Pancreas (tissue), 10 donors: ENCODE data around the gene PDE4B. TPM values are rescaled to one million over a fixed set of nuclear protein-coding genes. Genes with fewer than 3 reads are reported as not detected.

Experiments used
- ATAC-seq, 4 donors: fragments of 200-7000 bp; cut with Tn5 transposase; one replicate each; pipeline versions ENCODE4 v1.8.0 to v1.9.1; 2020; ENCODE audit warnings: mild to moderate bottlenecking in 4 of 4, moderate library complexity in 4 of 4
- DNase-seq, 6 donors: peaks; one replicate each; pipeline ENCODE4 v3.0.0-alpha.2; 2020
- FAIRE-seq: peaks from 2 replicates; lab custom pipeline; 2012; peaks lifted over from hg19 to GRCh38; lab: Jason Lieb, UNC
- H3K27ac ChIP-seq, 4 donors: fragments of 200-600 bp; sonication (generic); 1 replicate in 3 of 4; 2 replicates in 1 of 4; pipeline versions ENCODE4 v1.5.0 to v1.8.0; 2020
- H3K27me3 ChIP-seq, 4 donors: fragments of 200-600 bp; one replicate each; pipeline ENCODE4 v1.8.0; 2021
- H3K36me3 ChIP-seq, 3 donors: fragments of 200-600 bp; sonication (generic) in 1 of 3; one replicate each; pipeline versions ENCODE4 v1.5.0 to v1.8.0; 2020 to 2021
- H3K4me1 ChIP-seq, 3 donors: fragments of 200-600 bp; one replicate each; pipeline ENCODE4 v1.8.0; 2021
- H3K4me3 ChIP-seq, 4 donors: fragments of 200-600 bp; sonication (generic) in 2 of 4; one replicate each; pipeline versions ENCODE4 v1.5.0 to v1.8.0; 2020 to 2021
- H3K9me3 ChIP-seq, 4 donors: fragments of 200-600 bp; one replicate each; pipeline ENCODE4 v1.8.0; 2021
- WGBS, 2 donors: extraction: QIAGEN DNeasy Blood & Tissue Kit; methylation state at CpG; one replicate each; pipeline ENCODE4 v1.1.7; 2013; 5-methylcytosine and 5-hydroxymethylcytosine counted together
- intact Hi-C, 3 donors: fragments of 100-400 bp; cut with DNase I; formaldehyde crosslinking; loops; one replicate each; pipeline versions ENCODE4 v1.11.1 to v1.14.2; 2022
- polyA plus RNA-seq, 2 donors: library from polyadenylated mRNA; stranded (reverse); fragments of 200-250 nt; gene quantifications; one replicate each; pipeline ENCODE4 v1.2.3, GENCODE V29; 2013
- total RNA-seq, 6 donors: library from RNA; stranded (reverse); fragmentation: NEBNext Ultra II Directional in 4 of 6; extraction: Animal tissue kit (Norgen Biotek cat#: 25700) in 4 of 6; gene quantifications; one replicate each; pipeline versions ENCODE4 v1.2.1 to v1.2.4, GENCODE V29; 2021 to 2023
- TF ChIP-seq, protein P1 (sequence below), 4 donors: fragments of 200-600 bp; sonication (generic) in 3 of 4; IDR thresholded peaks; one replicate each; pipeline versions ENCODE4 v1.5.0 to v1.8.0; 2021; ENCODE audit warnings: antibody characterized with exemption in 4 of 4
- donor health status: healthy with polysubstance abuse.
- donor health status: DM: no; HTN: no; CAD: no; lungs with moderate emphysema.
- donor health status: DM: no; HTN: no; CAD: no.
- donor health status: control.
- donor health status: control.
- donor health status: Bipolar disorder and iron deficiency.
- donor health status: DM: yes; HTN: yes; CAD: no.
- donor health status: DM: no; HTN: no; CAD: no.
- donor health status: DM: no; HTN: no; CAD: no.
- donor health status: DM: yes; HTN: yes; CAD: no.

The PDE4B gene
- total and polyA plus RNA-seq, 8 donors, result 0.23 to 3.7 (median 0.92) TPM

DNA sequence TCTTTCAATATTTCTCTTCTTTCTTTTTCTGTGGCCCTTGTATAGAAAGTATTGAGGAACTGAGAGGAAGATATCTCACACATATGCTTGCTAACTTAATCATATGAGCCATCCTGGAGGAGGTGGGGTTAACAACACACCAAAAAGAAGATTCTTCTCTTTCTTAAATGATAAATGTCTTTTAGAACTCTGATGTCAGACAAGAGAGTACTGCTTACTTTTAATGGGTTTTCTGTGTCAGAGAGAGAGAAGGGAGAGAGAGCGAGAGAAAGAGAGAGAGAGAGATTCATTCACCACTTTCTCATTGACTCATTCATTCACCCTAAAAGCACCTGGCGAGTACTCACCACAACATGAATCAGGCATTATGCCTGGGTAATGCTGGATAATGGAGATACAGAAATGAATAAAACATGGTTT is 490.9 kb downstream of the PDE4B start:
- FAIRE-seq (no peak), DNase-seq (no peak), ATAC-seq (no peak)
- Histone ChIP-seq H3K9me3 (no peaks in the 10 kb centered on the region), H3K27ac (no peak overlapping the region), H3K36me3 (no peaks in the 10 kb centered on the region), H3K4me1 (peaks cover 0 to 3% (median 0%) of the 10 kb centered on the region in 3 donors), H3K4me3 (no peak overlapping the region), H3K27me3 (no peaks in the 10 kb centered on the region)
- TF ChIP-seq, protein P1, sequence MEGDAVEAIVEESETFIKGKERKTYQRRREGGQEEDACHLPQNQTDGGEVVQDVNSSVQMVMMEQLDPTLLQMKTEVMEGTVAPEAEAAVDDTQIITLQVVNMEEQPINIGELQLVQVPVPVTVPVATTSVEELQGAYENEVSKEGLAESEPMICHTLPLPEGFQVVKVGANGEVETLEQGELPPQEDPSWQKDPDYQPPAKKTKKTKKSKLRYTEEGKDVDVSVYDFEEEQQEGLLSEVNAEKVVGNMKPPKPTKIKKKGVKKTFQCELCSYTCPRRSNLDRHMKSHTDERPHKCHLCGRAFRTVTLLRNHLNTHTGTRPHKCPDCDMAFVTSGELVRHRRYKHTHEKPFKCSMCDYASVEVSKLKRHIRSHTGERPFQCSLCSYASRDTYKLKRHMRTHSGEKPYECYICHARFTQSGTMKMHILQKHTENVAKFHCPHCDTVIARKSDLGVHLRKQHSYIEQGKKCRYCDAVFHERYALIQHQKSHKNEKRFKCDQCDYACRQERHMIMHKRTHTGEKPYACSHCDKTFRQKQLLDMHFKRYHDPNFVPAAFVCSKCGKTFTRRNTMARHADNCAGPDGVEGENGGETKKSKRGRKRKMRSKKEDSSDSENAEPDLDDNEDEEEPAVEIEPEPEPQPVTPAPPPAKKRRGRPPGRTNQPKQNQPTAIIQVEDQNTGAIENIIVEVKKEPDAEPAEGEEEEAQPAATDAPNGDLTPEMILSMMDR (IDR thresholded peaks at IDR 0.05), result no peak
- intact Hi-C loops, result no loop called here
- 80 to 91% methylated on average over 2 of the region's 2 CpGs for WGBS, 2 donors

- no peak for ATAC-seq
Measured at GRCh38 chr1:66284746-66285145, 492.1 kb downstream of the PDE4B start.

GRCh38 chr1:66285618-66286270 is 493.0 kb downstream of the PDE4B start:
- TF ChIP-seq, protein P1 (IDR thresholded peaks at IDR 0.05), result no peak
- Histone ChIP-seq H3K27me3 (no peaks in the 10 kb centered on the region), H3K36me3 (no peaks in the 10 kb centered on the region), H3K4me3 (no peak overlapping the region), H3K4me1 (peaks cover 0 to 3% (median 0%) of the 10 kb centered on the region in 3 donors), H3K9me3 (no peaks in the 10 kb centered on the region), H3K27ac (no peak overlapping the region)
- no peak for ATAC-seq
- no peak for DNase-seq
- intact Hi-C loops, result no loop called here
- WGBS, 2 donors, result 63 to 72% methylated on average over 2 of the region's 2 CpGs
- no peak for FAIRE-seq

More at GRCh38 chr1:66284746-66285145, 492.1 kb downstream of the PDE4B start:
- TF ChIP-seq, protein P1 (IDR thresholded peaks at IDR 0.05), result no peak
- Histone ChIP-seq H3K4me3 (no peak overlapping the region), H3K9me3 (no peaks in the 10 kb centered on the region), H3K27ac (no peak overlapping the region), H3K36me3 (no peaks in the 10 kb centered on the region), H3K4me1 (peaks cover 0 to 3% (median 0%) of the 10 kb centered on the region in 3 donors), H3K27me3 (no peaks in the 10 kb centered on the region)
- intact Hi-C loops, result no loop called here
- 81 to 87% methylated on average over 2 of the region's 2 CpGs for WGBS, 2 donors
- no peak for FAIRE-seq
- no peak for DNase-seq

DNA sequence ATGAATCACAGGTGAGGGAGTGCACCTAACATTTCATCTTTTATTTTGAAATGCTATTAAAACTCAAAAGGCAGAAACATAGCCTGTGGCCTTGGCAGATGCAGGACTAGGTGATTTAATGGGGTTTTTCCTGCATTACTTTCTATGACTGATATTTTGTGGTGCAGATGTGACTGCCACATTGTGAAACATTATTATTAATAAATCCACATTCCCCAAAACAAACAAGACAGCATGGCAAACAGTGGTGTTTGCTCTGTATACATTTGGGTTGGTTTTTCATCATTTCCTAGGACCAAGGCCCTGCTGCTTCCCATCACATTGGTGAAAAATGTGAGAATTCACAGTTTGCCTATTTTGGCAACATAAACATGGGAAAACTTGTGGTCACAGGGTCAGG is 493.6 kb downstream of the PDE4B start:
- no peak overlapping the region for H3K27ac ChIP-seq
- H3K4me3 ChIP-seq, result no peak overlapping the region
- no peaks in the 10 kb centered on the region for H3K9me3 ChIP-seq
- ATAC-seq (no peak), FAIRE-seq (no peak), DNase-seq (no peak)
- intact Hi-C loops, result no loop called here
- TF ChIP-seq, protein P1 (IDR thresholded peaks at IDR 0.05), result no peak
- H3K36me3 ChIP-seq, result no peaks in the 10 kb centered on the region
- peaks cover 0 to 3% (median 0%) of the 10 kb centered on the region in 3 donors for H3K4me1 ChIP-seq
- no peaks in the 10 kb centered on the region for H3K27me3 ChIP-seq

- TF ChIP-seq, protein P1 (IDR thresholded peaks at IDR 0.05), result no peak
- WGBS, 2 donors, result 48 to 67% methylated on average over 2 of the region's 2 CpGs
- Histone ChIP-seq H3K4me1 (peaks cover 0 to 5% (median 0%) of the 10 kb centered on the region in 3 donors), H3K27ac (no peak overlapping the region), H3K4me3 (no peak overlapping the region), H3K27me3 (no peaks in the 10 kb centered on the region), H3K36me3 (no peaks in the 10 kb centered on the region), H3K9me3 (no peaks in the 10 kb centered on the region)
- DNase-seq, result no peak
- no peak for FAIRE-seq
- intact Hi-C loops, result no loop called here
- no peak for ATAC-seq
Measured at GRCh38 chr1:66288048-66288447, 495.4 kb downstream of the PDE4B start.
